GM10266 (cell line): Measurements from ENCODE around the gene FAM171A1.

Experiments
- DNase-seq: peaks from one replicate; pipeline ENCODE4 v3.0.0; 2012; ENCODE audit errors: extremely low spot score
- CTCF ChIP-seq: IDR thresholded peaks from 2 replicates; pipeline ENCODE4 v1.5.1; 2012; ENCODE audit warnings: mild to moderate bottlenecking, low read depth; ENCODE audit not compliant: control insufficient read depth, insufficient read depth; ENCODE audit errors: missing control alignments

Gene FAM171A1

DNA sequence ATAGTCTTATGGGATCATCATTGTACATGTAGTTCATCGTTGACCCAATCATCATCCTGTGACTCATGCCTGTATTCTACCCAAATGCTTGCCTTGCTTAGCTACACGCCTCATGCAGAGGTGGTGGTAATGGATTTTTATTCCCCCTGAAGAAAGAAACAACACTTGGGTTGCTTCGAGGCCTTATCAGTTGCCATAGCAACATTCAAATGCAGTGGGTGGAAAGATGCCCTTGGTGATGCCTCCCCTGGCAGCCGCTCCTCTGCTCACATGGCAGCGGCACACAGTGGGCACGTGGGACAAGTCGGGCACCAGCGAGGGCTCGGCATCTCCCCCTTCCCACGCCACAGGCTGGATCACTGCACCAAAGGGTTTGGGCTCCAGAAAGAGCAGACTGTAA is 148.6 kb downstream of the FAM171A1 start:
- DNase-seq = no peak
- TF ChIP-seq CTCF = no peak

DNA sequence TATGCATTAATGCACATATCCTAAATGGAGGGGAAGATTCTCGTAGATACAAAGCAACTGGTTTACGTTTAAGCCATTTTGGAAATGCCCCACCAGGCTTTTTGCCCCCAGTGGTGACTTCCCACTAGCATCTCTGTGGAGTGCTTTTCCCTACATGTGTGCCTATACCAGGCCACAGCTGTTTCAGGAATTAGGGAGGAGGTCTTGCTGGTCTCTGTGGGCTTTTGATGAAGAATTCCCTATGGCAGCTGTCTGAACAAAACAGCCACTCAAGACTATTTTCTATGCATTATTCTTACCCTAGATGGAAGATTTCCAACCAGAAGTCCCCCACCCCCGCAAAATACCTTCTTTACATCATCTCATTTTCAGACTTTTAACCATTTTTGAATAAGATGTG is 150.6 kb downstream of the FAM171A1 start:
- no peak for TF ChIP-seq CTCF
- DNase-seq = no peak

DNA sequence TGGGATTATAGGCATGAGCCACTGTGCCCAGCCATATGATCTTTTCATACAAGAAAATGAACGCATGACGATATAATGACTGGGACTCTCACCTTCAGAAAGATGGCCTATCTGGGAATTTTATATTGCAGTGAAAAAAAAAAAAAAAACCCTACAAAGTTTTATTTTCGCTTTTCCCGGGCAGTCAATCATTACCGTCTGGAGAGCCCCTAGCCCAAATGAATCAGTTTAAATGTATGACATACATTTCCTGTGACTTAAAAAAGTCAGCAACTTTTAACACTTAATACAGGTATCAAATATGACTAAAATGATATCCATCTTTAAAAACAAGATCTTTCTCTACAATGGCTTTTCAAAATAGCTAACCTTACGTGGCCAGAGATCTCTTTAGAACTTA is 154.4 kb downstream of the FAM171A1 start:
- DNase-seq = no peak
- no peak for TF ChIP-seq CTCF

DNA sequence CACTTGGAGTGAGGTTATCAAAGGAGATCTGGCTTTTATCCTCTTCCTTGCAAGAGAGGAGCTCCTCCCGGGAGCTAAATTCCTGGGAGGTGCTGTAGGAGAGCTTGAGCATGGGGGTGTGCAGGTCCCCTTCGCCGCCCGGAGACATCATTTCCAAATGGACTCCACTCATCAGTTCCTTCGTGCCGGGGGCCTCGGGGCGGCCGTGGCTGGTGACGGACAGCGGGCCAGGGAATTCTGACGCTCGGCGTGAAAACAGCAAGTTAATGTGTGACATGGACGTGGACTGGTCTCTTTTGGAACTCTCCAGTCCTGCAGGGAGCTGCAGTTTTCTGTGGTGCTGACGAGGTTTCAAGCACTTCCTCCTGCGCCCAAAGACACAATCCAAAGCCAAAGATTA is 156.9 kb downstream of the FAM171A1 start:
- DNase-seq = no peak
- TF ChIP-seq CTCF = no peak

DNA sequence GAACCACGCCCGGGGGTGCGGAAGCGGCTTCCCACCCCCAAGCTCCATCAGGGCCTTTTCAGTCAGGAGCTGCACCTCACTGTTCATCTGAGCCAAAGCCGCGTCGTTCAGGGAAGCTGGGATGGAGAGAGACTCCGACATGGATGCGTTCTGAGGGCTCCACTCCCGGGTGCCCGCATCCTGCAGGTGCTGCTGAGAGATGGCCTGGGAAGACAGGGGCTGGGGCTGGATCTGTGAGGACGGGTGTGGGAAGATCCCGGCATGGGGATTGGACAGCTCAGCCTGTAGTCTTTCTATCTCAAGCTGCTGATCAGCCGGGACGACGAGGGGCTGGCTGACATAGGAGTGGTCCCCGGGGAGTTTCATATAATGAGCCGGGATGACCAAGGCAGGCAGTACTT is 157.6 kb downstream of the FAM171A1 start:
- TF ChIP-seq CTCF = no peak
- DNase-seq = no peak

- no peak for TF ChIP-seq CTCF
- DNase-seq = no peak
These were observed 159.6 kb downstream of the FAM171A1 start for GRCh38 chr10:15211464-15211979.

GRCh38 chr10:15210521-15210920 is 160.6 kb downstream of the FAM171A1 start:
- no peak for TF ChIP-seq CTCF

More at GRCh38 chr10:15210521-15210920, 160.6 kb downstream of the FAM171A1 start:
- no peak for DNase-seq
